Activated CD8-positive, alpha-beta memory T cell treated with anti-CD3 and anti-CD28 coated beads, Interleukin-2, amount 50 U/mL, for 48 hours (primary cell): Measurements from ENCODE around the gene FAM20C.

Source experiments
- DNase-seq: peaks from one replicate; pipeline ENCODE4 v3.0.0-alpha.2; 2020

FAM20C gene

GRCh38 chr7:261341-262250 lies 69.2 kb downstream of the FAM20C start:
- DNase-seq: no peak

- DNase-seq: no peak
Measured at GRCh38 chr7:262251-262572, 69.8 kb downstream of the FAM20C start.

GRCh38 chr7:262631-263311 lies 70.4 kb downstream of the FAM20C start:
- DNase-seq: peak; percentile 96

- DNase-seq: peak; percentile 70
Measured at GRCh38 chr7:263483-264351, 71.3 kb downstream of the FAM20C start.

- no peak for DNase-seq
Measured at GRCh38 chr7:264541-265191, 72.3 kb downstream of the FAM20C start.

GRCh38 chr7:265192-265997 lies 73.0 kb downstream of the FAM20C start:
- no peak for DNase-seq

GRCh38 chr7:265998-266850 lies 73.9 kb downstream of the FAM20C start:
- DNase-seq: no peak

- DNase-seq: no peak
Measured at GRCh38 chr7:266851-267840, 74.8 kb downstream of the FAM20C start.

GRCh38 chr7:268991-269390 lies 76.6 kb downstream of the FAM20C start:
- DNase-seq: no peak

GRCh38 chr7:269721-270120 lies 77.3 kb downstream of the FAM20C start:
- no peak for DNase-seq

- DNase-seq: no peak
Measured at GRCh38 chr7:270351-270983, 78.1 kb downstream of the FAM20C start.

- no peak for DNase-seq
Measured at GRCh38 chr7:271266-272107, 79.1 kb downstream of the FAM20C start.

GRCh38 chr7:272108-272615 lies 79.8 kb downstream of the FAM20C start:
- DNase-seq: no peak

GRCh38 chr7:272631-273030 lies 80.3 kb downstream of the FAM20C start:
- no peak for DNase-seq

GRCh38 chr7:273327-273726 lies 81.0 kb downstream of the FAM20C start:
- DNase-seq: no peak

GRCh38 chr7:274266-274665 lies 81.9 kb downstream of the FAM20C start:
- no peak for DNase-seq

- no peak for DNase-seq
Measured at GRCh38 chr7:276230-276835, 84.0 kb downstream of the FAM20C start.

- DNase-seq: no peak
Measured at GRCh38 chr7:277228-277627, 84.9 kb downstream of the FAM20C start.
